CD4-positive, alpha-beta T cell treated with Interleukin-4 for 1 hour (primary cell): ENCODE measurements around the gene NMNAT3.

Source experiments
- DNase-seq, 2 donors: peaks; one replicate each; pipeline ENCODE4 v3.0.0-alpha.2; 2020 to 2022

The NMNAT3 gene

DNA sequence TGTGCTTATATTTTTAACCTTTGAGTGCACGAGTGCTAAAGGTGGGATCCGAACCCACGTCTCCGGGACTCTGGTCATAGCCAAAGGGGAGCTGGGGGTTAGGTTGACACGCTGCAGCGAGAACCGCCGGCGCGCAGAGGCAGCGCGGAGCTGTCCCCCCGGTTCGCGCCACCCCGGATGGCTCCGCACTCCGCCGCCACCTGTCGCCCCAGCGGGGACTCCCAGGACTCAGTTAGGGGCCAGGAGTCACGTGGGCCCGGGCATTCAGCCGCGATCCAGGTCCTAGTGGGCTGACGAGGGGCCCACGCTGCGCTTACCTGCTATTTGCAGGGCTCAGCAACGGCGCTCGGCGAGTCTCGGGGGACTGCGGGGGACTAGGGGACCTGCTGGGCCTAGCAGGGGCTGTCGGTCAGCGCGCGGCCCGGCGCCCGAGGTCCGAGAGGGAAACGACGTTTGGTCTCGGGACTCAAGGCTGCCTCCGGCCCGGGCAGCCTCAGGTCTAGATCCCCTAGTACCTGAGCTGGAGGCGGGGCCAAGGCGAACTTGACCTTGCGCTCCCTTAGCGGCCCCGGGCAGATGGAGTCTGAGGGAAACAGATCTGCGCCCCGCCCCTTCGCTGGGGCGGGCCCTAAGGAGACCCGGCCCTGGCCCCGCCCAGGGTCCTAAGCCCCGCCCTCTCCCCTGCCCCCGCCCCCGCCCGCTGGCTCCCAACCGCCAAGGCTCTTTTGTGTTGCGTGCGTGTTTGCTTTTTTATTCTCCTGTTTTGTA, at the start of gene NMNAT3:
Gene NMNAT3 (minus strand): TSS at position 585 of the 768 bp plus-strand sequence. CDS start 50,248 bp downstream, outside the sequence.
- DNase-seq, result peak; percentile 79 to 84

DNA sequence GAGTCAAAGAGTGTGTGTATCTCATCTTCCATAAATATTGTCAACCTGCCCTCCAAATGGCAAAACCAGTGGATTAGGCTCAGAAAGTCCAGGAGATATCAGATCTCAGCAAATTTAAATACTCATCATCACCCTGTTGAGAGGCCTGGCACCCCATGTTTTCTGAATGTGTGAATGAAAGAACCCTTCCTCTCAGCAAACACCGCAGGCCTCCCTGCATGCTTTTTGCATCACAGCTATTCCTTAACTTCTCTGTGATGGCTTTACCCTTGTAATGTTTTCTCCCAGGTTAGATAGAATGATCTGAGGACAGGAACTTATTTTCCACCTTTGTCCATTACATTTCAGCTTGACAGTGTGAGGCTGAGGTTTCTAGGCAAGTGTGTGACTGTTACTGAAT, 43.6 kb upstream of the NMNAT3 start:
- DNase-seq, result no peak

DNA sequence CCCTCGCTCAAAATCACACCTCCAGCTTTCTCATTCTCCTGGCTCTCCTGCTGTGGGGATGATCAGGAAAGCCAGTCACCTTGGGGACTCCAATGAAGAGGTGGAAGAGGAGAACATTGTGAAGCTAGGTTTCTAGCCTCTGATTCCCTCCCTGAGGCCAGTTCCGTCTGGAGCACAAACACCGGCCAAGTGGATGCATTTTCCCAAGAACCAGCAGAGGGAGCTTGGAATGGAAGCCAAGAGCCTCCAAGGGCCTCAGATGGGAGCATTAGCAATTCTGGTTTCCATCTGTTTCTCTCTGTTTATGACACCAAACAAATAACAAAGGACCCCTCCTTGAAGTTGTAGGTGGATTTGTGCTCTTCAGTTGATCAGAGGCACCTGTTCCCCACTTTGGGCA, 40.6 kb upstream of the NMNAT3 start:
- no peak for DNase-seq

DNA sequence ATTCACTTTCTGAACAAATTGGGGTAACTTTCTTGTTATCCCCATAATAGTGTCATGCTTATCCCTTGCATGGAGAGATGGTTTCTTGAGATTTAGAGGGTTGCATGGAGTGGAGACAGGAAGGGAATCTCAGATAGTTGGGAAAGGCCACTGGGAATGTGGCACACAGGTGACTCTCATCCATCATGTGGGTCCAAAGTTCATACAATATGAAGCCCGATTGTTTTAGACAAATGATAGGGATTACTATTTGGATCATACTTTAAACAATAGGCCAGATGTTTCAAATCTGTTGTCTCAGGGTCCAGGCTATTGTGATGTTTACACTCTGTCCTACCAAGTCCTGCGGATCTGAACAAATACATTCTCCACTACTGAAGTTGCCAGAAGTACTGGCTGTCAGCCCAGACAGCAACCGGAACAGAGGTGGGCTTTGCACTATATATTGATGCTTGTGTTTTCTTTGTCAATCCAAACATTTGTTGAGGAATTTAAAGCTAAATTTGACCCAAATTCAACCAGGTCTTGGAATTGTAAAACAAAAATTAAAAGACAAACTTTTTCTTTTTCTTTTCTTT, 39.2 kb upstream of the NMNAT3 start:
- DNase-seq, result no peak

DNA sequence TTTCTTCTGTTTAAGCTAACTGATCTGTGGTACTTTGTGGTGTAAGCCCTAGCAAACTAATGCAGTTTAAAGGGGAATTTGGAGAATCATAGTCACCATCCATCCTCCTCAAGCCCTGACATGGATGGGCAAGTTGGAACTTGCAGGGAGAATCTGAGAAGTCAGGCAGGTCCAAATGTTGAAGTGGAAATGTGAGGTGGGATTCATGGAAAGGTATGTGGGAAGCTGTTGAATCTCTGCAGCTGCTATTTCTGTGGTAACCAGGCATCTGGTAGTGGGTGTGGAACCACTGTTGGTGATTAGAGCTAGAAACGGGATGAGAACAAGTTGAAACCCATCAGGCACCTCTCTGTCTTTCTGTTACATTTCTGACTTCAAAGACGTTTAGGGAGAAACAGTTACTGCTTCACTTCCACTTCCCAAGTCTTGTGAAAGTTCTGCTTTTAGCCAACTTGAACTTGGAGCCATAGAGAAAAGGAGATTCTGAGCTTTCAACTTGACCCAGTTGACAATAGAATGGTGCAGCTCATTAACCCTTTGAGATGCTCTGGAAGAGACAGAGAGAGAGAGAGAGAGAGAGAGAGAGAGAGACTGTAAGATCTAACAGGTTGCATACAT, 38.1 kb upstream of the NMNAT3 start:
- no peak for DNase-seq

DNA sequence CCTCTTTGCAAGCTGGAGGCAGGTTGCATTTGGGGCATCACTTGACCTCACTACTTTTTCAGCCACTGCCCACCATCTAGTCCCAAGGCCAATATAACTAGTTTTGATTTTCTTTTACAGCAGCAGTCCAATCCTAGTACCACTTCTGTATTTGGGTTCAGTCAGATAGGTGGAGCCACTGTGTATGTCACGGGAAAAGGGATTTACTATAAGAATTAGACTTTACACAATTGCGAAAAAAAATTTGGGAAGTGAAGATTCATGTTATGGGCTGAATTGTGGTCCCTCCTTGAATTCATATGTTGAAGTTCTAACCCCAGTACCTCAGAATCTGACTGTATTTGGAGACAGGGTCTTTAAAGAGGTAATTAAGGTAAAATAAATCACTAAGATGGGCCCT, 37.4 kb upstream of the NMNAT3 start:
- no peak for DNase-seq

DNA sequence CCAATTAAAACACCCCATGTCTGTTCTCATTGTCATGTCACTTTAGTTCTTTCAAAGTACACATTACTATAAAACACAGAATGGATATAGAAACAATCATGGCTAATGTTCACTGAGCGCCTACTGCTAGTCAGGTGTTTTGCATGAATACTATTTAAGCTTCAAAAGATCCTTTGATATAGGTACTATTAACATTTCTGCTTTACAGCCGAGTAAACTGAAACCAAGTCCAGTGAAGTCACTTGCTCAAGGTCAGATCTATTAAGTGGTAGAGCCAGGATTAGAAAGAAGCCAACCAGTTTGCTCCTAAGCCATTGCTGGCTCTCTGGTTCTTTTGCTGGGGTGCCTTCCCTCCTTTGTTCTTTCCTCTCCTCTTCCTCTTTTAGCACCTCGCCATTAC, 32.4 kb upstream of the NMNAT3 start:
- no peak for DNase-seq

DNA sequence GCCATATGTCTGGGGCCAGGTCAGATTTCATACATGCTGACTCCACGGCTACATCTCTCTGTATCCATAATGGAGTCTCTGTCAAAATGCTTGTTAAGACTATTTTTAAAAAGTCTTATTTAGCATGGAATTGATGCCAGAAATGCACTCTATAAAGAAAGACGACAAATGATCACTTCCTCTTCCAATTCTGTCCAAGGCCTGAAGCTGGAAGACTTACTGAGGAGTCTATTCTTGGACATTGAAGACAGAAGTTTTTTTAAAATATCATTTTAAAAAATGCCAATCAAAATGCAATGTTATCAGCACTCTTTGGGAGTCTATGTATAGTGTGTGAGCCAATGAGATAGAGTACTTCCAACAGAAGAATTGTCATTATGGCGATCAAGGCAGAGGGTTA, 27.9 kb upstream of the NMNAT3 start:
- DNase-seq, result no peak

DNA sequence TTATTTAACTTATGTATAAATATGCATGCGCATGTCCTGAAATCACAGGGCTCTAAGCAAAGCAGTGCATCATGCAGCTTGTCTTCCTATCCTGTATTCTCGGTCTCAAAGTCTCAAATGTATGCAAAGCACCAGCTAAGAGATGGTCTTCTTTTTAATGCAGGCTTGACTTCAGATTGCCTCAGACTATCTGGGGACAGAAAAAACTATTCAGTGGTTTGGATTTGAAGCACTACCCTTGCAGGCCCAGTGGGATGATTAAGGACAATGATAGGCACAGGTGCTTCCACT, 18.5 kb upstream of the NMNAT3 start:
- DNase-seq, result no peak

DNA sequence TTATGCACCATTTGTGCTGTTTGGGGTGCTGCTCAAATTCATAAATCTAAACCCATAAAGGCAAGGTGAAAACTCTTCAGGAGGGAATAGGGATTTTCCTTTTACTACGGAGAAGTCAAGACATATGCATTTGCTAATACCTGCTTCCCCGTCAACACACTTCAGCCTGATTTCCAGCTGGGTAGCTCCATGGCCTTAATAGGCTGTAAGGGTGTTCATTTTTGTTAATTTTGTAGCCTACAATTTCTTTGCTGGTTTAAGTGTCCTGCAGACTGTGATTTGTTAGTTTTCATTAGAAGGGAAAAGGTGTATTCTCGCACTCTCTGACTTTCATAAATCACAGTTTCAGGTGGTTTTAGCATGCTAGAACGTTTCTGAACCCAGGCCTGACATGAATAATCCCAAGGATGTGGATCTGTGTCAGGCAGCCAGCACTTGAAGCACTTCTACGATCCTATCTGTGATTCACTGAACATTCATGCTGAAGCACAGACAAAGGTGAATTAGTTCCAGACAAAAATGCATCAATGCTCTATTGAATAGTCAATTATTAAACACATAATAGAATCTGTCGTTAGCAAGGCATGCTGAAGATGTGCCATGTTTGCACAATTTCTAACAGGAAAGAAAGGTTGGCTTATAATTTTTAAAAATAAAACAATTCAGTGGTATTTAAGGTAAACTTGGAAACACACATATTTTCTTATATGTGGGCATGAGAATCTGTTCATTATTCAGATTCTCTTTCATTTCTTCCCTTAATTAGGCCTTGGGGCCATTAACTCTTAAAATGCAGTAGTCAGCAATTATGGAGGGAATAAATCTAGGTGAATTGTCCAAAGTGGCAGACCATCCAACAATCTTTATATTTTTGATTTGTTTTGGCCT, 17.9 kb upstream of the NMNAT3 start:
- DNase-seq, result no peak

DNA sequence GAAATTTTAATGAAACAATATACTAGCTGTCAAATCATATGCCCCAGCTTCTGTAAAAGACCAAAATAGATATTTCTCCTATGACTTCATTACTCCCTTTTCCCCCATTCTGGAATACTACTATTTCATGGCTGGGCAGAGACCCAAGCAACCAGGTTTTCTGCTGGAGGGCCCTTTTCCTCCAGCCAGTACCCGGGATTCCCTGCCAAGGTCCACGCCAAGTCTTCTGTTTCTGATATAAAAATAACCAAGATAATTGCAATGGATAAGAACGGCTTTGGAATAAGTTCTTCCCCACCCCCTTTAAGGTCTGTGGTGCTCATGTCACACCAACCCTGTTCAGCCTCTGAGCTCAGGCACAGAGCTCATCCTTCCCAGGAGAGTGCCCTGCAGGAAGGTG, 17.2 kb upstream of the NMNAT3 start:
- DNase-seq, result no peak

DNA sequence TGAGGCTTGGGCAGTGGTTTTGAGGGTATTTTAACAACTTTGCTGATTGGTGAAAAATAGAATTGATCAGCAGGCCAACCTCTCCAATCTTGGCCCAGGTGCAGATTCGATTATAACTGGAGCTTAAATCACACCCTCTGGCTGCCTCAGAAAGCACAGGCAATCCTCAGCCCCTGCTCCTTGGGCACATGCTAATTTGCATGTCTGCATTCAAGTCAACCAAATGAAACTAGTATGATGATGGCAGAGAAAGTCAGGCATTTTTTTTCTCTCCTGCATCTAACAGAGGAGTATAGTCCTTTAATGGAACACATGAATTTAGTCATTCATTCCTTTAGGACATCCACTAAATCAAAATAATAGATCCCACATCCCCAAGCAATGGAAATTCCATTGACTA, 16.8 kb upstream of the NMNAT3 start:
- no peak for DNase-seq

DNA sequence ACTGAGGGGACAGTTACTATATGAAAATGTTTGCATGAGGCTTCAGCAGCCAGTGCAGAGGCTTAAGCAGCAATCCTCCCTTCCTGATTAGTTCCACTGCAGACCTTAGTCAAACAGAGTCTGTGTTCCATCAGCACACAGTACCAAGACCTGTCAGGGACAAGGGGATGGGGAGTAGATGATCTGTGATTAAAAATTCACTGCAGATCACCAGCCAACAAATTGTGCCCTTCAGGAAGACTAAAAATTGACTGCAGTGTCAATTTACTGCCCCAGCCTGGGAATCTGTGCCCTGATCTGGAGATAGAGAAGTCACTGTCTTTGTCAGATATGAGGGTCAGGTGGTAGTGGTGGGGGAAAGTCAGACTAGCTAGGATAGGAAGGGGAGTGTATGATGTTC, 13.8 kb upstream of the NMNAT3 start:
- DNase-seq, result no peak

DNA sequence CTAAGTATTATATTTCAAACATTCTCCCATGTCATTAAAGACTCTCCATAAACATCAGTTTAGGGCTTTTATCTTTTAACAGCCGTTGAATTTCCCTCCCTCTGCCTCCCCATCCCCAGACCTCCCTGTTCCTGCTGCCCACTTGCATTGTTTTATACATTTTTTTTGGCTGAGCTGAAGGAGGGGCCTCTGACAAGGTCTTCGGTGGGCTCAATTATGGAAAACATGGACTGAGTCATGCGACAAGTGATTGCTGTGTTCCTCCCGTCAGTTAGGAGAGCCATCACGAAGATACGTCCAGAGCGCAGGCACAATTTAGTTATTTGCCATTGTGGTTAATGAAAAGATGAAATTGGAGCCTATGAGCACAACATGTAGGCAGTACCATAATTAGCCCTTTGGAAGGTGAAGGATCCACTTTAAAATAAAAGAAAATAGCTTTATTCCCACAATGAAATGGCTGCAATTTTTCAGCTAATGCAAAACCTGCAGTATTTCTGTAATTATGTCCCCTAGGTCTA, 12.0 kb upstream of the NMNAT3 start:
- DNase-seq, result no peak

DNA sequence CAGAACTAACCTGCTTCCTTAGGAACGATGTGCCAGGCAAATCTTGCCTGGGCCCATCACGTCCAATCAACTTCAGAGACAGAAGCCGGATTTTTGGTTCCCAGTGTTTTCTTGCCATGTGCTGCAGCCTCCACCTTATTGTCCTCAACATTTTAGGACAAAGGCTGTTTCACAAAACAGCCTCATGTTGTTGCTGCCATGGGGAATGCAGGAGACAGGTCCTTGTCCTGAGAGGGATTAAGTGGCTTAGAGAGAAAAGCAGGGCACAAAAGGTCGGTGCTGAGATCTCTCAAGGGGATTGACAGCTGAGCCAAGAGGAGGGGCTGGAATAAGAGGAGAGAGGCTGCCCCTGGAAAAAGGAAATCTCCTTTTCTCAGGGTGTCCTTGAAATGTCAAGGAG, 11.3 kb upstream of the NMNAT3 start:
- DNase-seq, result no peak

DNA sequence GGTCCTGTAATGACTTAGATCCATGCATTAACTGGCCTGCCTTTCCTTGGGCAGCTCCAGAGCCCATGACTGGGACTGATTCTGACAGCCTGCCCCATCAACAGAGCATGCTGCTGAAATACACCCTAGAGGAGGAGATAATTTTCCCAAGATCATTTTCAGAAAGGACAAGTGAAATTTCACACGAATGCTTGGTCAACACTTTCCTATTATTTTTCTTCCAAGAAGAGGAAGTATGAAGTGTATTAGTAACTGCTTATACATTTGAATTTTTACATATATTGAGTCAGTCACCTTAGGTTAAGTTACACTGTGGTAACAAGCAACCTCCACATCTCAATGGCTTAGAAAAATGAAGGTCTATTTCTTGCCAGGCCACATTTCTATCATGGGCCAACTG, 9.7 kb upstream of the NMNAT3 start:
- no peak for DNase-seq

DNA sequence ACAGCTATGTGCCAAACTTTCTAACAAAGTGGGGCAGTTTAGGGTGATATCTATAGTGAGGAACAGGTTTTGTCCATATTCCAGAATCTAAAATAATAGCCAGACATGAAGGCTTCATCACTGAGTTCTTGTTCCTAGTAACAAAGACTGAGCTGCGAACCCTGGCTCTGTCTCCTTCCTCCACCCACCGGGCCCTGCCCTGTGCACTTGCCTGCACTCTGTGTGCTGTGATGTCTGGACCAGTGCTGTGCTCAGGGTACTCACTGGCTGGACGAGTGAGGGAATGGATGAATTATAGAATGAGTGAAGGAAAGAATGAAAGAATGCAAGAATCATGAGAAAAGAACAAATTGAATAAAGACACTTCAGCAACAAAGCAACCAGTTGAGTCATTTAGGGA, 8.9 kb upstream of the NMNAT3 start:
- DNase-seq, result no peak

DNA sequence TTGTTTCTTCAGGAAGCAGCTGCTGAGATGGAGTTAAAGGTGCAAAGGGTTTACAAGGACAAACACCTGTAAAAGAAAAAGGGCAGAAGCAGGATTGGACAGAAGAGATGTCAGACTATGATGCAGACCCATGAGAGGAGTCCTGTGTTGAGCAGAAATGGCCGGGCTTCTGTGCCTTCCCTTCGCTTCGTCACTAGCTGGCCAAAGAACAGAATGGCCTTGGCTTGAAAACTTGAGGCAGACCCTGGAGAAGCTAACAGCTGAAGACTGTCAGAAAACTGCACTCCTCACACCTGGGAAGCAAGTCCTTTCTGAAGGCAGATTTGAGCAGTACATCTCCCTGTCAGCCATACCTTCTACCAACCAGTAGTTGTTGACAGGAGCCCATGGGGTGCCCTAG, 8.4 kb upstream of the NMNAT3 start:
- DNase-seq, result no peak

DNA sequence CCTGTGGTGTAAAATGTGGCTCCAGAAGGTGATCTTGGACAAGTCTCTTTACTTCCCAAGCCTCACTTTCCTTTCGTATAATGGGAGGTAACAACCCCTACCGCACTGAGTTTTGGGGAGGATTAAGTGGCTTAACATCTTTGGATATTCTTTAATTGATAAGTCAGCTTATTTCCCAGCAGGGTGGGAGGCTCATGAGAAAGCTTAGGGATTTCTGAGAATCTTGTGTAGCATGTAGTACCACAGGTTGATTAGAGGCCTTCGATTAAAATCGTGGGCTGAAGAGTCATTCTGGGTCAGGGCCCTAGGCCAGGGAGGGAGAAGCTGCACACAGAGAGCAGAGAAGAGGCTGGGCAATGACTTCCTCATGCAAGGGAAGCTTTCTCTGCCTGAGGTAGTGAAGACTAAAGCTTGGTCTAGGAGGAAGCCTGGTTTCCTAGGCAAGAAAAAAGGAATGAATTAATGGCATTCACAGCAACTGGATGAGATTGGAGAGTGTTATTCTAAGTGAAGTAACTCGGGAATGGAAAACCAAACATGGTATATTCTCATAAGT, 1.5 kb upstream of the NMNAT3 start:
- no peak for DNase-seq

DNA sequence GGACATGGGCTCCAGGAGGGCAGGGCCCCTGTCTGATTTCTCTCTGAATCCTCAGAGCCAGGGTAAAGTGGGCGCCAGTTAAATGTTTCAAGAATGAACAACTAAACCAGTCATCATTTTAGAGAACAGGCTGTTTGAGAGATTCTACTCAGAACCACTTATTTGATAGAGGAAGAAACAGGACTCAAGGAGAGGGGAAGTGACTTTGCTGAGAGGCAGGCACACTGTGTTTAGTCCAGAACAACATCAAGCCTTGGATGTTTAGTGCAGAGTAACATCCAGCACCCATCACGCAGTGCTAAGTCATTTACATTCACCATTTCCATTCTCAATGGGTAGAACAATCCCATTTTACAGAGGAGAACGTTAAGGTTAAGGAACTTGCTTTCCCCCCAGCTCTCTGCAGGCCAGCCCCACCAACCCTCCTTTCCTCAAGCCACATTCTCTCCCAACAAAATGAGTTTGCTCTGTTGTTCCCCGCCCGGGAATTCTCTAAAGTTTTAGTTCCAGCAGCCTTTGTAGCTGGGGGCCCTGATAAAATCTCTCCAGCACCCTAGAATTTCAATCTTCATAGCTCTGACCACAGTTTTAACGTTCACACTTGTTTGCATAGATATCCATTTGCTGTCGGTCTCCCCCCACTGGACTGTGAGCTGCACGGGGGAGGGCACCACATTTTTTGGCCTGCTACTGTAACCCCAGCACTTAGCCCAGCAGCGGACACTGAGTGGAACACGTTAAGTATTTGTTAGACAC, 962 bp downstream of the NMNAT3 start:
- DNase-seq, result no peak

DNA sequence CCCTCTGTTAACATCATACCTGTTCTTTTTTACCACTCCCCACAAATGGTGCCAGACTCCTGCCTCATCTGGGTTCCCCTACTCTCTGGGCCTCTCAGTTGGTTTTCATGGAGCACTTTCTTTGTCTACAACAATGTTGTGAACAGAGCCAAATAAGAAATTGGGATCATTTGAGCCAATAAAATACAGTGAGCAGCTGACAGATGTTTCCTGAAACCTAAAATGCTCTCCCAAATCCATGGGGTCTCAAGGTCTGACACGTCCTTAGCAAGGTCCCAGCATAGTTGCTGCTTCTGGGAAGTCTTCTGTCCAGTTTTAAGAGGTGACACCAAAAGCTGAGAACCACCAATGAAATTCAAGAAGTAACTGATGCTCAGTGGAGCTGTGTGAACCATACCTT, 1.7 kb downstream of the NMNAT3 start:
- no peak for DNase-seq

DNA sequence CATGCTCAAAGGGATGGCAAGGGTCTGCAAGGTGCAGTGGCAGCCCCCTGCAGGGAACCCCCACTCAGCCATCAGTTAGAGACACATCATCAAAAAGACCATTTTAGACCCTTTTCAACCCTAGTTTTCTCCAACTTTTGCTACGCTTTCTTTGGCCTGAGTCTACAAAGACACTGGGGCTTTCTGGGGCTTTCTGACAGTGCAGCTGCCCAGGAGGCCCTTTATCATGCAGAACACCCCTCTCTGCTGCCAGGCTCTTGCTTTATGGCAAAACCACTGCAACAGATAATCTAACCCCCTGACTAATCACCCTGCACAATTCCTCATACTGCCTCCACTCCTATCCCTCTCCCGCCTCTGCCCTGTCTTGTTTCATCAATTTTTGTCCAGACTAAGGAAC, 2.4 kb downstream of the NMNAT3 start:
- no peak for DNase-seq
